HG02938 (cell line): ENCODE measurements around the gene ZNF556.
"Not testable (repeated sequence)": the region's sequence is repeated elsewhere in the genome, so short reads cannot be mapped to it uniquely, and the experiment has no call there.

Experiments used
- ATAC-seq: cut with Tn5 transposase; IDR thresholded peaks from one replicate; pipeline ENCODE4 v1.9.1; 2021; ENCODE audit warnings: mild to moderate bottlenecking, moderate library complexity; ENCODE audit not compliant: unreplicated experiment

Gene ZNF556

GRCh38 chr19:2853015-2853606 lies 14.0 kb upstream of the ZNF556 start:
- no peak for ATAC-seq

GRCh38 chr19:2854849-2855248 lies 12.3 kb upstream of the ZNF556 start:
- no peak for ATAC-seq

- ATAC-seq = no peak
These were observed 10.6 kb upstream of the ZNF556 start for GRCh38 chr19:2856457-2857050.

GRCh38 chr19:2858864-2859263 lies 8.3 kb upstream of the ZNF556 start:
- ATAC-seq = no peak

GRCh38 chr19:2863816-2864215 lies 3.3 kb upstream of the ZNF556 start:
- no peak for ATAC-seq

- no peak for ATAC-seq
These were observed 1.6 kb upstream of the ZNF556 start for GRCh38 chr19:2865334-2866100.

GRCh38 chr19:2866495-2867024 lies 575 bp upstream of the ZNF556 start:
- ATAC-seq = no peak

GRCh38 chr19:2869618-2870017 lies 2.5 kb downstream of the ZNF556 start:
- ATAC-seq = no peak

- ATAC-seq = not testable (repeated sequence)
These were observed 5.0 kb downstream of the ZNF556 start for GRCh38 chr19:2872175-2872574.

GRCh38 chr19:2877398-2878331 lies 10.5 kb downstream of the ZNF556 start:
- no peak for ATAC-seq

- ATAC-seq = no peak
These were observed 16.7 kb downstream of the ZNF556 start for GRCh38 chr19:2883686-2884439.

- ATAC-seq = no peak
These were observed 18.6 kb downstream of the ZNF556 start for GRCh38 chr19:2885736-2886135.

- ATAC-seq = no peak
These were observed 20.3 kb downstream of the ZNF556 start for GRCh38 chr19:2887391-2887914.

- ATAC-seq = no peak
These were observed 21.6 kb downstream of the ZNF556 start for GRCh38 chr19:2888731-2889224.

- ATAC-seq = not testable (repeated sequence)
These were observed 23.4 kb downstream of the ZNF556 start for GRCh38 chr19:2890531-2890930.

- ATAC-seq = no peak
These were observed 29.6 kb downstream of the ZNF556 start for GRCh38 chr19:2896694-2897093.

GRCh38 chr19:2900296-2901252 lies 33.4 kb downstream of the ZNF556 start, which contains the start of gene ZNF57:
TSS of gene ZNF57 (plus strand) at chr19:2900928. CDS start at chr19:2901046, 118 bp downstream.
- ATAC-seq = peak; percentile 91

GRCh38 chr19:2902590-2903218 lies 35.6 kb downstream of the ZNF556 start:
- no peak for ATAC-seq
